ENCODE data around the gene BEAN1. TPM values are rescaled to one million over a fixed set of nuclear protein-coding genes. Genes with fewer than 3 reads are reported as not detected.

BEAN1 gene
- total RNA-seq, 4 donors from 2014 or later: not detected

DNA sequence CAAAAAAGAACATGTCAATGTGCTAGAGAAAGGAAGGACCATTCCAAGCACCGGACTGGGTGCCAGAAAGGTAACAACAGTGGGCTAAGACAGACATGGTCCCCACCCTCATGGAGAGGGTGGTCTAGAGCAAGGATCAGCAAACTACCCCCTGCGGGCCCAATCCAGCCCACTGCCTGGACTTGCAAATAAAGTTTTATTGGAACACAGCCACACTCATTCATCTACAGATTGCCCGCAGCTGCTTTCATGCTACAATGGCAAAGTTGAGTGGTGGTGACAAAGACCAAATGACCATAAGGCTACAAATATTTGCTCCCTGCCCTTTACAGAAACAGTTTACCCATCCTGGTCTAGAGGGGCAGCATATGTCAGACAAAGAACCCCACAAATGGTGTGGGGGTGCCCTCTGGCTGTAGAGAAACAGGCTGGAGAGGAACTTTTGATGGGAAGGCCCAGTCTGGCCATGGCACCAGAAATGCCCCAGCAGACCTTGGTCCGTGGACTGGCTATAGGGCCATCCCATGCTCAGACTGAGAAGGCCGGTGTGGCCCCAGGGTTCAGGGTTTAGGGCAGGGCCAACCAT, 45.4 kb upstream of the BEAN1 start:
- H3K9me3 ChIP-seq: no peaks in the 10 kb centered on the region
- peak overlapping the region in 3 of 4 donors; percentile 5 to 46 (median 35) for H3K27ac ChIP-seq
- H3K27me3 ChIP-seq: no peaks in the 10 kb centered on the region
- H3K4me3 ChIP-seq: no peak overlapping the region
- no peak for DNase-seq
- no peaks in the 10 kb centered on the region for H3K36me3 ChIP-seq
- no peaks in the 10 kb centered on the region for H3K4me1 ChIP-seq
- no peak for TF ChIP-seq POLR2A (IDR thresholded peaks at IDR 0.05)
- TF ChIP-seq, protein P1, sequence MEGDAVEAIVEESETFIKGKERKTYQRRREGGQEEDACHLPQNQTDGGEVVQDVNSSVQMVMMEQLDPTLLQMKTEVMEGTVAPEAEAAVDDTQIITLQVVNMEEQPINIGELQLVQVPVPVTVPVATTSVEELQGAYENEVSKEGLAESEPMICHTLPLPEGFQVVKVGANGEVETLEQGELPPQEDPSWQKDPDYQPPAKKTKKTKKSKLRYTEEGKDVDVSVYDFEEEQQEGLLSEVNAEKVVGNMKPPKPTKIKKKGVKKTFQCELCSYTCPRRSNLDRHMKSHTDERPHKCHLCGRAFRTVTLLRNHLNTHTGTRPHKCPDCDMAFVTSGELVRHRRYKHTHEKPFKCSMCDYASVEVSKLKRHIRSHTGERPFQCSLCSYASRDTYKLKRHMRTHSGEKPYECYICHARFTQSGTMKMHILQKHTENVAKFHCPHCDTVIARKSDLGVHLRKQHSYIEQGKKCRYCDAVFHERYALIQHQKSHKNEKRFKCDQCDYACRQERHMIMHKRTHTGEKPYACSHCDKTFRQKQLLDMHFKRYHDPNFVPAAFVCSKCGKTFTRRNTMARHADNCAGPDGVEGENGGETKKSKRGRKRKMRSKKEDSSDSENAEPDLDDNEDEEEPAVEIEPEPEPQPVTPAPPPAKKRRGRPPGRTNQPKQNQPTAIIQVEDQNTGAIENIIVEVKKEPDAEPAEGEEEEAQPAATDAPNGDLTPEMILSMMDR (IDR thresholded peaks at IDR 0.05): no peak

DNA sequence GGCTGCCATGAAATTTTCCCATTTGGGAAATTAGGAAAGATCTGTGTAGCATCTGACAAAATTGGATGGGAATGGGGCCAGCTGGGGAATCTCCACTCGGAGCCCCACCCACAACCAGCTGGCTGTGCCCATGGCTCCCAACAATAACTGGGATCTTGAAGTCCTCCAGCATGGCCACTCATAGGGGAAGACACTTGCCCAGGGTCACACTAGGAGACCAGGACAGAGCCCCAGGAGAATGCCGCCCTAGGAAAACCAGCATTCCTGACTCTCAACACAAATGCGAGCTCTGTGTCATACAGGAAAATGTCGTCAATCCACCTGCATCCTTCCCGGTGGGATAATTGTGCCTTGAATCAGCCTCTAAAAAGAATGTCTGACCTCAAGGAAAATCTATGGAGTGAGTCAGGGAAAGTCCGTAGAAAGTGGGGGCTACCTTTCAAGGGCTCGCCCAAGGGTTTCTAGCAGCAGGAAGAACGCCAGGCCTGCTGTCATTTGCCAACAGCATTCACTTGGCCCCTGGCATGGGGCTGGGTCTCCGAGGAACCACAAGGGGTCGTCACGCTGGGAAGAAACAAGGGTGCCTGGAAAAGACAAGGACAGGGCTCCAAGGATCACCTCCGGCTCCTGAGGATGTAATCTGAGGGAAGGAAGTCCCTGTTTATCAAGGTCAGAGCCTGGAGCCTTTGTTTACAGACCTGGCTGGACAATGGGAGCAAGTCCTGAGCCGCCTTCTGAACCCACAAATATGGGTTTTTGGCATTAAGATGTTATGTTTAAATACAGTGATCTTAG, 44.7 kb upstream of the BEAN1 start:
- Histone ChIP-seq H3K27me3 (no peaks in the 10 kb centered on the region), H3K27ac (peak overlapping the region in 3 of 4 donors; percentile 5 to 46 (median 35)), H3K4me1 (no peaks in the 10 kb centered on the region), H3K9me3 (no peaks in the 10 kb centered on the region), H3K4me3 (no peak overlapping the region), H3K36me3 (no peaks in the 10 kb centered on the region)
- TF ChIP-seq, protein P1 (IDR thresholded peaks at IDR 0.05): no peak
- TF ChIP-seq POLR2A (IDR thresholded peaks at IDR 0.05): no peak
- no peak for DNase-seq

DNA sequence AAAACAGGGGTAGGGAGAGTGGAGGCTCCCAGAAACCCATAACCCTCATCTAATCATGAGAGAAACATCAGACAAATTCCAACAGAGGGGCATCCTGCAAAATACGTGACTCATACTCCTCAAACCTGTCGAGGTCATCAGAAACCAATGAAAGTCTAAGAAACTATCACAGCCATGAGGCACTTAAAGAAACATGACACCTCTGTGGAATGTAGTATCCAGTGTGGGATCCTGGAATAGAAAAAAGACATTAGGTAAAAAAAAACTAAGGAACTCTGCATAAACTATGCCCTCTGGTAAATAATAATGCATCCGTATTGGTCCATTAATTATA, 44.2 kb upstream of the BEAN1 start:
- no peak overlapping the region for H3K4me3 ChIP-seq
- no peaks in the 10 kb centered on the region for H3K9me3 ChIP-seq
- no peak for DNase-seq
- peak overlapping the region in 1 of 4 donors; percentile 3 for H3K27ac ChIP-seq
- H3K4me1 ChIP-seq: no peaks in the 10 kb centered on the region
- no peak for TF ChIP-seq POLR2A (IDR thresholded peaks at IDR 0.05)
- TF ChIP-seq, protein P1 (IDR thresholded peaks at IDR 0.05): no peak
- H3K27me3 ChIP-seq: no peaks in the 10 kb centered on the region
- H3K36me3 ChIP-seq: no peaks in the 10 kb centered on the region

DNA sequence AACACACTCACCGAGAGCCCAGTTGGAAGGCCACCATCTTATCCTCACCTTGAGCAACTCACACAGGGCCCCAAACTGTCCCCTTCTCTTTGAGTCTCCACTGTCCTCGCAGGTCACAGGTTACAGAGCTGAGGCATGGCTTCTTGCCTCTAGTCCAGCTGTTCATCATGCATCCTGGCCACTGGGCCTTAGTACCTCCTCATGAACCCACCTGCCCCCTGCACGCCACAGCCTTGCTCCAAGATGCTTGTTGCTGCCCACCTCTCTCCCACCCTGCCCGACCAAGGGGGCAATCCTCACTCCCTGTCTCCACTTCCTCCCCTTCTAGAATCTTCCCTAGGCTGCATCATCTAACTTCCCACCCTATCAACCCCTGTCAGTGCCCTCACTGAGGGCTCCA, 43.5 kb upstream of the BEAN1 start:
- Histone ChIP-seq H3K9me3 (no peaks in the 10 kb centered on the region), H3K4me1 (no peaks in the 10 kb centered on the region), H3K4me3 (no peak overlapping the region), H3K36me3 (no peaks in the 10 kb centered on the region), H3K27ac (peak overlapping the region in 1 of 4 donors; percentile 3), H3K27me3 (no peaks in the 10 kb centered on the region)
- TF ChIP-seq, protein P1 (IDR thresholded peaks at IDR 0.05): no peak
- TF ChIP-seq POLR2A (IDR thresholded peaks at IDR 0.05): no peak
- DNase-seq: no peak

DNA sequence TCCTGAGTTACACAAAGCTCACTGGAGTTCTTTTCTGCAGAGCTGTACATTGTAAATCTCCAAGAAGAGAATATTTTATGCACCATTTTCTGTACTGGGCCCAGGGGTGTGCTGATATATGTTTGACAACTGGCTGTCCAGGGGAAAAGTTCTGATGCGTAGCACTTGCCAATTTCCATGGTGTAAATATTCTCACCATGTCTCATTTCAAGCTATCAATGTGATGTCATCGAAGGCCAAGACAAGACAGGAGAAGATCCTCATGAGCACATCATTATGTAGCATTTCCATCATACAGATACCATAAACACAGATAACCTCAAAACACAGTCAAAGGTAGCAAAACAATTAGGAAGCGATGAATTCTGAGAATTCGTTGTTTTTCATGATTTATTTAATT, 41.7 kb upstream of the BEAN1 start:
- Histone ChIP-seq H3K4me3 (no peak overlapping the region), H3K27ac (no peak overlapping the region), H3K27me3 (no peaks in the 10 kb centered on the region), H3K36me3 (no peaks in the 10 kb centered on the region), H3K9me3 (no peaks in the 10 kb centered on the region), H3K4me1 (no peaks in the 10 kb centered on the region)
- no peak for DNase-seq
- TF ChIP-seq, protein P1 (IDR thresholded peaks at IDR 0.05): no peak
- TF ChIP-seq POLR2A (IDR thresholded peaks at IDR 0.05): no peak

Measured in Peyer's patch (tissue), 4 donors.